B cell (primary cell): ENCODE results near the gene QKI. TPM values are rescaled to one million over a fixed set of nuclear protein-coding genes. Genes with fewer than 3 reads are reported as not detected.

Experiments used
- ATAC-seq: fragments of 200-7000 bp; cut with Tn5 transposase; one replicate; pipeline ENCODE4 v1.10.0; 2021; ENCODE audit warnings: low read depth, mild to moderate bottlenecking, moderate number of reproducible peaks, moderate library complexity
- CTCF ChIA-PET: fragments of 350-600 bp; sonication (Branson Sonifier 250); formaldehyde crosslinking; loops from one replicate; lab custom pipeline; 2021; ENCODE audit warnings: antibody characterized with exemption, inconsistent platforms; lab: Charles Lee
- POLR2A ChIA-PET: fragments of 350-600 bp; sonication (Branson Sonifier 250); formaldehyde crosslinking; loops from one replicate; lab custom pipeline; 2021; ENCODE audit warnings: antibody characterized with exemption; lab: Charles Lee
- DNase-seq: peaks from one replicate; pipeline ENCODE4 v3.0.0; 2013
- H2AFZ ChIP-seq: 2 replicates; pipeline ENCODE4 v1.6.1; 2012; ENCODE audit warnings: mild to moderate bottlenecking, low read depth, low read length; ENCODE audit not compliant: insufficient read depth, poor library complexity, severe bottlenecking
- H3K27ac ChIP-seq, 2 donors: 1 replicate in 1 of 2; 2 replicates in 1 of 2; pipeline ENCODE4 v1.5.1; 2012 to 2013; ENCODE audit warnings: low read length in 2 of 2, mild to moderate bottlenecking in 2 of 2, moderate library complexity in 1 of 2
- H3K27me3 ChIP-seq, 4 experiments: fragments of 200-600 bp in 1 of 4; sonication (generic) in 1 of 4; replicated peaks in 1 of 4; 1 replicate in 2 of 4; 2 replicates in 2 of 4; pipeline versions ENCODE4 v1.6.1 to v1.7.0; 2013 to 2016; ENCODE audit warnings: low read length in 3 of 4, mild to moderate bottlenecking in 2 of 4, mixed read lengths in 1 of 4, moderate library complexity in 1 of 4; ENCODE audit not compliant: insufficient read depth in 4 of 4, control insufficient read depth in 3 of 4; ENCODE audit errors: control extremely low read depth in 1 of 4
- H3K36me3 ChIP-seq, 2 experiments: replicated peaks in 1 of 2; 1 replicate in 1 of 2; 2 replicates in 1 of 2; pipeline versions ENCODE4 v1.6.1 to v1.7.1; 2013; ENCODE audit warnings: low read length in 1 of 2; ENCODE audit not compliant: insufficient read depth in 2 of 2, control insufficient read depth in 1 of 2; ENCODE audit errors: control extremely low read depth in 1 of 2, extremely low read depth in 1 of 2
- H3K4me1 ChIP-seq, 2 donors: fragments of 200-600 bp in 1 of 2; sonication (generic) in 1 of 2; 1 replicate in 1 of 2; 2 replicates in 1 of 2; pipeline versions ENCODE4 v1.5.1 to v1.6.1; 2013 to 2017; ENCODE audit warnings: low read length in 2 of 2; ENCODE audit not compliant: control insufficient read depth in 2 of 2, insufficient read depth in 2 of 2
- H3K4me2 ChIP-seq: replicated peaks from 2 replicates; pipeline ENCODE3; 2012; ENCODE audit warnings: mild to moderate bottlenecking, low read depth, low read length; ENCODE audit not compliant: poor library complexity, severe bottlenecking
- H3K4me3 ChIP-seq, 5 experiments: fragments of 200-600 bp in 1 of 5; sonication (generic) in 1 of 5; 1 replicate in 3 of 5; 2 replicates in 2 of 5; pipeline versions ENCODE4 v1.5.1 to v1.7.0; 2011 to 2016; ENCODE audit warnings: low read length in 4 of 5, mild to moderate bottlenecking in 4 of 5, low read depth in 2 of 5, control low read depth in 1 of 5, moderate library complexity in 1 of 5; ENCODE audit not compliant: insufficient read depth in 1 of 5; ENCODE audit errors: control extremely low read depth in 1 of 5, extremely low read depth in 1 of 5
- H3K79me2 ChIP-seq: fragments of 200-600 bp; sonication (generic); one replicate; pipeline ENCODE4 v1.6.0; 2016; ENCODE audit warnings: low read length; ENCODE audit not compliant: control insufficient read depth, insufficient read depth
- H3K9ac ChIP-seq: fragments of 200-600 bp; sonication (generic); 2 replicates; pipeline ENCODE4 v1.6.1; 2017; ENCODE audit warnings: mild to moderate bottlenecking, low read length, moderate library complexity
- H3K9me3 ChIP-seq, 3 donors: one replicate each; pipeline versions ENCODE4 v1.6.1 to v1.7.1; 2013; ENCODE audit warnings: low read length in 2 of 3; ENCODE audit not compliant: control insufficient read depth in 2 of 3, insufficient read depth in 1 of 3; ENCODE audit errors: control extremely low read depth in 1 of 3
- H4K20me1 ChIP-seq: 2 replicates; pipeline ENCODE4 v1.6.0; 2012; ENCODE audit warnings: mild to moderate bottlenecking, low read length; ENCODE audit not compliant: insufficient read depth, control insufficient read depth, poor library complexity, severe bottlenecking
- H3K27ac Mint-ChIP-seq: one replicate; pipeline ENCODE4 v1.8.0; 2021; ENCODE audit warnings: mixed read lengths
- H3K27me3 Mint-ChIP-seq: one replicate; pipeline ENCODE4 v1.8.0; 2021; ENCODE audit warnings: mixed read lengths
- H3K4me1 Mint-ChIP-seq: one replicate; pipeline ENCODE4 v1.8.0; 2021; ENCODE audit warnings: mixed read lengths
- H3K4me3 Mint-ChIP-seq: one replicate; pipeline ENCODE4 v1.8.0; 2021; ENCODE audit warnings: mixed read lengths
- H3K9me3 Mint-ChIP-seq: one replicate; pipeline ENCODE4 v1.8.0; 2022; ENCODE audit warnings: mixed read lengths; ENCODE audit not compliant: insufficient read depth
- EZH2 ChIP-seq: IDR thresholded peaks from 2 replicates; pipeline ENCODE4 v1.6.1; 2012; ENCODE audit warnings: borderline replicate concordance, low read depth, mild to moderate bottlenecking, moderate library complexity, low read length; ENCODE audit not compliant: insufficient read depth, poor library complexity, severe bottlenecking
- WGBS: methylation state at CpG from one replicate; pipeline ENCODE4 v1.1.5; 2013; ENCODE audit warnings: missing lambda C conversion rate; ENCODE audit not compliant: insufficient coverage; 5-methylcytosine and 5-hydroxymethylcytosine counted together
- intact Hi-C: fragments of 100-400 bp; cut with micrococcal nuclease; formaldehyde crosslinking; loops from one replicate; pipeline ENCODE4 v1.10.0; 2022
- polyA plus RNA-seq: library from polyadenylated mRNA; depleted of rRNA; stranded (reverse); fragments of >200 nt; gene quantifications from 2 replicates; pipeline ENCODE4 v1.2.3, GENCODE V29; 2012
- total RNA-seq, 2 donors: library from RNA; stranded (reverse); fragments of 120-200 nt in 1 of 2; gene quantifications; 1 replicate in 1 of 2; 2 replicates in 1 of 2; pipeline versions ENCODE4 v1.2.3 to v1.2.4, GENCODE V29; 2013 to 2022
- TF ChIP-seq, protein P1 (sequence below): fragments of 200-600 bp; IDR thresholded peaks from one replicate; pipeline ENCODE4 v1.8.0; 2022; ENCODE audit warnings: antibody characterized with exemption, mild to moderate bottlenecking

Gene QKI
- total and polyA plus RNA-seq, 2 donors (not counting 1 experiment from before 2014, with no cell fraction given), result 38.8 to 79.5 TPM

DNA sequence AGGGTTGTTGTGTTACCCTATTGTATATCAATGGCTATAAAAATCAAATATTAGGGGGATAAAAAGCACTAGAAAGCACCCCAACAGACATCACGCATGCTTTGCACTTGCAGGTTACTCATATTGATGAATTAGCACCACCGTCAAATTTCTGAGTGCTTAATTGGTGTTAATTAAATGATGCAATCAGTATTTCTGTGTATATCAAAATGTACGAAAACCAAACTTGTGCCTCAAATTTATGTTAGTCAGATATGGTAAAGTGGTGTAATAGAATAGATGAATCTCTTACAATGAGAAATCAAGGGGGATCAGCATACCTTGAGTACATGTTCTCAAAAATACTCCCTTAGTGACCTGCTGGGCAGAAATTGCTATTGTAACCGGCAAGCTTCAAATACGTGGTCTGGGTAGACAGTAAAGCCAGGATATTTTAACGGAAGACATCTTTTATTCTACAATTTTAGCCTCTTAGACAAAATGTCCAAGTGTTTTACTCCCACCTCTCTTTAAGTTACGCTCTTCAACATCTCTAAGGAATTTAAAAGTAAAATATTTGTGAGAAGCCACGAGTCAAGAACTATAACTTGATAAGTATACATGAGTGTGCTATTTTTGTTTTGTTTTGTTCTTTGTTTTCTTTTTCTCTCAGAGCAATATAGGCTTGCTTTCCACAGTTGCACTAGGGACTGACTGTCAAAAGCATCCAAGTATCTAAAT, 166.0 kb downstream of the QKI start:
- no peak overlapping the region for H3K4me3 ChIP-seq
- no peak for DNase-seq
- no peaks in the 10 kb centered on the region for H4K20me1 ChIP-seq
- Mint-ChIP-seq H3K4me1 (no peaks in the 10 kb centered on the region), H3K9me3 (no peaks in the 10 kb centered on the region), H3K27ac (no peak overlapping the region), H3K4me3 (no peak overlapping the region), H3K27me3 (no peaks in the 10 kb centered on the region)
- ChIA-PET POLR2A (no interaction called here), CTCF (no interaction called here)
- no peak for ATAC-seq
- no peak overlapping the region for H3K4me2 ChIP-seq
- no peaks in the 10 kb centered on the region for H3K79me2 ChIP-seq
- no peaks in the 10 kb centered on the region for H3K27me3 ChIP-seq
- intact Hi-C loops, result no loop called here
- no peak overlapping the region for H3K9ac ChIP-seq
- peaks cover 0 to under 1% of the 10 kb centered on the region in 2 experiments for H3K36me3 ChIP-seq
- 100% methylated on average over 1 of the region's 8 CpGs for WGBS
- no peak overlapping the region for H3K27ac ChIP-seq
- no peaks in the 10 kb centered on the region for H3K4me1 ChIP-seq
- TF ChIP-seq, protein P1, sequence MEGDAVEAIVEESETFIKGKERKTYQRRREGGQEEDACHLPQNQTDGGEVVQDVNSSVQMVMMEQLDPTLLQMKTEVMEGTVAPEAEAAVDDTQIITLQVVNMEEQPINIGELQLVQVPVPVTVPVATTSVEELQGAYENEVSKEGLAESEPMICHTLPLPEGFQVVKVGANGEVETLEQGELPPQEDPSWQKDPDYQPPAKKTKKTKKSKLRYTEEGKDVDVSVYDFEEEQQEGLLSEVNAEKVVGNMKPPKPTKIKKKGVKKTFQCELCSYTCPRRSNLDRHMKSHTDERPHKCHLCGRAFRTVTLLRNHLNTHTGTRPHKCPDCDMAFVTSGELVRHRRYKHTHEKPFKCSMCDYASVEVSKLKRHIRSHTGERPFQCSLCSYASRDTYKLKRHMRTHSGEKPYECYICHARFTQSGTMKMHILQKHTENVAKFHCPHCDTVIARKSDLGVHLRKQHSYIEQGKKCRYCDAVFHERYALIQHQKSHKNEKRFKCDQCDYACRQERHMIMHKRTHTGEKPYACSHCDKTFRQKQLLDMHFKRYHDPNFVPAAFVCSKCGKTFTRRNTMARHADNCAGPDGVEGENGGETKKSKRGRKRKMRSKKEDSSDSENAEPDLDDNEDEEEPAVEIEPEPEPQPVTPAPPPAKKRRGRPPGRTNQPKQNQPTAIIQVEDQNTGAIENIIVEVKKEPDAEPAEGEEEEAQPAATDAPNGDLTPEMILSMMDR, result no peak
- no peak for TF ChIP-seq EZH2
- no peak overlapping the region for H2AFZ ChIP-seq
- no peaks in the 10 kb centered on the region for H3K9me3 ChIP-seq

- intact Hi-C loops, result no loop called here
- WGBS, result 94% methylated on average over 3 of the region's 7 CpGs
- H3K4me1 Mint-ChIP-seq, result no peaks in the 10 kb centered on the region
- no peaks in the 10 kb centered on the region for H4K20me1 ChIP-seq
- H2AFZ ChIP-seq, result no peak overlapping the region
- H3K4me3 ChIP-seq, result no peak overlapping the region
- H3K27ac ChIP-seq, result no peak overlapping the region
- no peak overlapping the region for H3K27ac Mint-ChIP-seq
- H3K4me3 Mint-ChIP-seq, result no peak overlapping the region
- H3K27me3 ChIP-seq, result peaks cover 0 to 8% (median 0%) of the 10 kb centered on the region in 4 experiments
- H3K27me3 Mint-ChIP-seq, result peaks cover 8% of the 10 kb centered on the region
- H3K79me2 ChIP-seq, result no peaks in the 10 kb centered on the region
- ATAC-seq (no peak), DNase-seq (no peak)
- peaks cover 0 to 4% (median 0%) of the 10 kb centered on the region in 3 donors for H3K9me3 ChIP-seq
- H3K4me1 ChIP-seq, result no peaks in the 10 kb centered on the region
- no peaks in the 10 kb centered on the region for H3K9me3 Mint-ChIP-seq
- POLR2A ChIA-PET, result no interaction called here
- TF ChIP-seq, protein P1, result no peak
- no peak for TF ChIP-seq EZH2
- CTCF ChIA-PET, result no interaction called here
- H3K4me2 ChIP-seq, result no peak overlapping the region
- no peak overlapping the region for H3K9ac ChIP-seq
- no peaks in the 10 kb centered on the region for H3K36me3 ChIP-seq
These were observed 169.0 kb downstream of the QKI start for GRCh38 chr6:163583558-163583957.
